ENCODE data around the gene C15orf39.
A peak's percentile ranks its signal among the peaks of the same experiment; 100 is the strongest.

Gene C15orf39

GRCh38 chr15:75198560-75199356 lies 2.9 kb upstream of the C15orf39 start:
- DNase-seq, result peak; percentile 74

GRCh38 chr15:75199357-75199940 lies 2.2 kb upstream of the C15orf39 start:
- peak; percentile 7 for DNase-seq

GRCh38 chr15:75200391-75200764 lies 1.3 kb upstream of the C15orf39 start:
- no peak for DNase-seq

GRCh38 chr15:75200765-75201615 lies 692 bp upstream of the C15orf39 start:
- DNase-seq, result peak; percentile 90

- peak; percentile 71 for DNase-seq
Measured at GRCh38 chr15:75202251-75203016, 752 bp downstream of the C15orf39 start.

- DNase-seq, result peak; percentile 18
Measured at GRCh38 chr15:75203017-75203907, 1.6 kb downstream of the C15orf39 start.

GRCh38 chr15:75203908-75204263 lies 2.2 kb downstream of the C15orf39 start:
- no peak for DNase-seq

GRCh38 chr15:75204340-75205063 lies 2.8 kb downstream of the C15orf39 start:
- peak; percentile 91 for DNase-seq

- DNase-seq, result no peak
Measured at GRCh38 chr15:75205064-75205395, 3.3 kb downstream of the C15orf39 start.

GRCh38 chr15:75206006-75206405 lies 4.3 kb downstream of the C15orf39 start:
- no peak for DNase-seq

GRCh38 chr15:75206803-75207617 lies 5.3 kb downstream of the C15orf39 start:
- no peak for DNase-seq

GRCh38 chr15:75207618-75208500 lies 6.2 kb downstream of the C15orf39 start:
- no peak for DNase-seq

- DNase-seq, result no peak
Measured at GRCh38 chr15:75208501-75209288, 7.0 kb downstream of the C15orf39 start.

GRCh38 chr15:75209289-75209676 lies 7.6 kb downstream of the C15orf39 start:
- no peak for DNase-seq

- no peak for DNase-seq
Measured at GRCh38 chr15:75210811-75211230, 9.1 kb downstream of the C15orf39 start.

GRCh38 chr15:75211436-75212199 lies 9.9 kb downstream of the C15orf39 start:
- DNase-seq, result no peak

GRCh38 chr15:75212200-75212858 lies 10.6 kb downstream of the C15orf39 start:
- DNase-seq, result no peak

Data from NCI-H69 (cell line).